ENCODE measurements around the gene SLC9A3.

DNA sequence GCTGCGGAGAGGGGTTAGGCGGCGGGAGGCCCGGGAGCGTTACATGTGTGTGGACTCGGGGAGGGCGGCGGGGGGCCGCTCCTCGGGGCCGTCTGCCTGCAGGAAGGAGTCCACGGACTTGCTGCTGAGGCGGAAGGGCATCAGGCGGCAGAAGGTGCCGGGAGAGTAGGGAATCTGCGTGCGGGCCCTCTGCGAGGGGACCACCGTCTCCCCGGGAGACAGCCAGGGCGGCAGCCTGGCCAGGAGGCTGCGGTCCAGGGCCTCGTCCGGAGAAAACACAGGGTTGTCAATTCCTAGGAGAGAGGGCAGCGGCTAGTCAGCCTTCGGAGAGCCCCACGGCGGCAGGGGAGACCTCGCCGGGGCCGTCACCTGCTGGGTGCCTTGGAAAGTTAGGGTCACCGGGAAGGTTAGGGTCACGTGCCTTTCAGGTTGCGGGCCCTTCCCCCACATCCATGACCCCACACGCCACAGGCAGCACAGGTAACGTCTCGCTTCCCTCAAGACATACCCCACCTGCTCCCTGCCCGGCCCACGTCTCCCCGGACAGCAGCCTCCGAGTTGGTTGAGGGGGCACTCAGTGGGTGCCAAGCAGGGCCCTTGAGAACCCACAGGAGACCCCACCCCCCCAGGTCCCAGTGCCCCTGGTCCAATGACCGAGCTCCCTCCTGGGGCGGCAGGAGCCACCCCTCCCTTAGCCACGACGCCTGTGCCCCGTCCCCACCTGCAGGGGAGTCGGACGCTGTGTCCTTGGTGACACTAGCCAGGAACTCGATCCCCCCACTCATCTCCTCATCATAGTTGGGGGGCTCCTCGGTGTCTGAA is 49.2 kb downstream of the SLC9A3 start:
- TF ChIP-seq, protein P1, sequence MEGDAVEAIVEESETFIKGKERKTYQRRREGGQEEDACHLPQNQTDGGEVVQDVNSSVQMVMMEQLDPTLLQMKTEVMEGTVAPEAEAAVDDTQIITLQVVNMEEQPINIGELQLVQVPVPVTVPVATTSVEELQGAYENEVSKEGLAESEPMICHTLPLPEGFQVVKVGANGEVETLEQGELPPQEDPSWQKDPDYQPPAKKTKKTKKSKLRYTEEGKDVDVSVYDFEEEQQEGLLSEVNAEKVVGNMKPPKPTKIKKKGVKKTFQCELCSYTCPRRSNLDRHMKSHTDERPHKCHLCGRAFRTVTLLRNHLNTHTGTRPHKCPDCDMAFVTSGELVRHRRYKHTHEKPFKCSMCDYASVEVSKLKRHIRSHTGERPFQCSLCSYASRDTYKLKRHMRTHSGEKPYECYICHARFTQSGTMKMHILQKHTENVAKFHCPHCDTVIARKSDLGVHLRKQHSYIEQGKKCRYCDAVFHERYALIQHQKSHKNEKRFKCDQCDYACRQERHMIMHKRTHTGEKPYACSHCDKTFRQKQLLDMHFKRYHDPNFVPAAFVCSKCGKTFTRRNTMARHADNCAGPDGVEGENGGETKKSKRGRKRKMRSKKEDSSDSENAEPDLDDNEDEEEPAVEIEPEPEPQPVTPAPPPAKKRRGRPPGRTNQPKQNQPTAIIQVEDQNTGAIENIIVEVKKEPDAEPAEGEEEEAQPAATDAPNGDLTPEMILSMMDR (IDR thresholded peaks at IDR 0.05; ENCODE audit: low read depth, low read length, poor library complexity, severe bottlenecking): no peak
- TF ChIP-seq EZH2phosphoT487 (IDR thresholded peaks at IDR 0.05; ENCODE audit: borderline replicate concordance, low read length): no peak
